Fibroblast of lung (primary cell): Measurements from ENCODE around the gene ALKBH6.

Experiments used
- CTCF ChIP-seq, 2 donors: IDR thresholded peaks in 1 of 2; conservative IDR thresholded peaks in 1 of 2; 1 replicate in 1 of 2; 2 replicates in 1 of 2; pipeline ENCODE4 v1.5.1; 2011 to 2012; ENCODE audit warnings: low read length in 2 of 2, control low read depth in 1 of 2, inconsistent platforms in 1 of 2, low read depth in 1 of 2, mild to moderate bottlenecking in 1 of 2
- EZH2 ChIP-seq: IDR thresholded peaks from 2 replicates; pipeline ENCODE4 v1.5.1; 2012; ENCODE audit warnings: low read length, control low read depth, mild to moderate bottlenecking; ENCODE audit errors: missing control alignments

- no peak for TF ChIP-seq CTCF (conservative IDR thresholded peaks at IDR 0.05 in 1 of 2, IDR thresholded peaks at IDR 0.05 in 1 of 2; ENCODE audit: low read depth in 1 of 2, low read length in 2 of 2)
- no peak for TF ChIP-seq EZH2
These were observed 26.5 kb upstream of the ALKBH6 start for GRCh38 chr19:36040495-36040894.
